HEK293T (cell line): ENCODE data around the gene SORCS3.

Experiments used
- ARNT ChIP-seq: fragments of 450-650 bp; IDR thresholded peaks from 2 replicates; pipeline ENCODE4 v1.6.1; 2017; ENCODE audit warnings: mild to moderate bottlenecking
- CTBP1 ChIP-seq: fragments of 450-650 bp; IDR thresholded peaks from 2 replicates; pipeline ENCODE4 v1.6.1; 2016; ENCODE audit warnings: borderline replicate concordance
- FOXA1 ChIP-seq: fragments of 450-650 bp; IDR thresholded peaks from 2 replicates; pipeline ENCODE4 v1.6.1; 2016; ENCODE audit warnings: mild to moderate bottlenecking
- FOXM1 ChIP-seq: fragments of 450-650 bp; IDR thresholded peaks from 2 replicates; pipeline ENCODE4 v1.6.1; 2017; ENCODE audit warnings: mild to moderate bottlenecking, borderline replicate concordance
- HDGF ChIP-seq: fragments of 450-650 bp; IDR thresholded peaks from 2 replicates; pipeline ENCODE4 v1.6.1; 2017; ENCODE audit warnings: antibody characterized with exemption, borderline replicate concordance
- L3MBTL2 ChIP-seq: fragments of 450-650 bp; conservative IDR thresholded peaks from 2 replicates; pipeline ENCODE4 v1.6.1; 2016; ENCODE audit warnings: mild to moderate bottlenecking
- LEF1 ChIP-seq: fragments of 450-650 bp; IDR thresholded peaks from 2 replicates; pipeline ENCODE4 v1.6.1; 2017; ENCODE audit warnings: mild to moderate bottlenecking, borderline replicate concordance
- NFRKB ChIP-seq: fragments of 450-650 bp; IDR thresholded peaks from 2 replicates; pipeline ENCODE4 v1.6.1; 2016; ENCODE audit warnings: mild to moderate bottlenecking, moderate library complexity

- TF ChIP-seq ARNT = no peak
- TF ChIP-seq CTBP1 = no peak
- no peak for TF ChIP-seq LEF1
- TF ChIP-seq L3MBTL2 = no peak
- no peak for TF ChIP-seq FOXA1
- no peak for TF ChIP-seq FOXM1
- TF ChIP-seq NFRKB = no peak
- TF ChIP-seq HDGF = no peak
Observed at GRCh38 chr10:104591441-104591840, 49.6 kb upstream of the SORCS3 start.
